Choroid plexus epithelial cell (primary cell): ENCODE measurements around the gene SLC11A2.

Experiments used
- DNase-seq: peaks from one replicate; pipeline ENCODE4 v3.0.0-alpha.2; 2010; ENCODE audit warnings: low read depth
- H3K4me3 ChIP-seq: 2 replicates; pipeline ENCODE4 v1.5.1; 2011; ENCODE audit warnings: low read depth, mild to moderate bottlenecking, control low read depth, low read length, moderate library complexity
- CTCF ChIP-seq: conservative IDR thresholded peaks from 2 replicates; pipeline ENCODE4 v1.5.1; 2011; ENCODE audit warnings: low read depth, mild to moderate bottlenecking, control low read depth, inconsistent platforms, low read length, moderate library complexity

SLC11A2 gene

DNA sequence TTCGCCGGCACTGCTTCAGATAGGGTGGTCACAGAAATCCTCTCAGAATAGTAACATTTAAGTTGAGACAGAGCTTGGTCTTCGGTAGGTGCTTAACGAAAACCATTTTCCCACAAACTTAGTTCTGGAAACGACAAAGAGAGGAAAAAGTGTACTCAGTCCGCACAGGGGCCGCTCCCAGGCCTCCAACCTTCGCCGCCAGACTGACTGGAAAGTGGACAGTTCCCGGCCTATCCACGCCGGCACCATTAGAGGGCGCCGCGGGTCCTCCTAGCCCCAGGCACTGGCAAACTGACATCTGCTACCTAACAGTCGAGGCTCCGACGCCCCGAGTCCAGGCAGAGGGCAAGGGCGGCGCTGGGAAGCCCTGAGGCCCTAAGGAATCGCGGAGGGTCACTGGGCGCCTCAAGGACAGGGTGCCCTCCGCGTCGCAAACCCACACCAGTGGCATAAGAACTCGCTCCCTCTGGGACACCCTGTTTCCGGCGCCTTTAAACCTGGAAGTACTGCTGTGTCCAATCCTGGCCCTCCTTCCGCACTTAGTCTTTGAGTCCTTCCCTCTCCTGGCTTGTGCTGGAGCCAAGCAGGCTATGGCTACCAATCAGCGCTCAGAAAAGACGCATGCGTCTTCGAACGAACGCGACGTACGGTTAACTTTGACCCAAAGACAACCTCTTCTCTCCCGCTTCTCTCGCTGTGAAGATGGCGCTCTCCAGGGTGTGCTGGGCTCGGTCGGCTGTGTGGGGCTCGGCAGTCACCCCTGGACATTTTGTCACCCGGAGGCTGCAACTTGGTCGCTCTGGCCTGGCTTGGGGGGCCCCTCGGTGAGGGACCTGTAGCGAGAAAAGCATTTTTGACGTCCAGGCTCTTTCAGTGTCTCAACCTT is 21.7 kb upstream of the SLC11A2 start, which contains the start of gene LETMD1:
Gene LETMD1, plus strand, starts transcription at position 673 of the 886 bp plus-strand sequence. Its CDS starts 30 bp downstream, at position 703.
- TF ChIP-seq CTCF, result peak; percentile 93
- DNase-seq, result peak; percentile 99
- H3K4me3 ChIP-seq, result peak within 1 kb of the TSS; percentile 86

DNA sequence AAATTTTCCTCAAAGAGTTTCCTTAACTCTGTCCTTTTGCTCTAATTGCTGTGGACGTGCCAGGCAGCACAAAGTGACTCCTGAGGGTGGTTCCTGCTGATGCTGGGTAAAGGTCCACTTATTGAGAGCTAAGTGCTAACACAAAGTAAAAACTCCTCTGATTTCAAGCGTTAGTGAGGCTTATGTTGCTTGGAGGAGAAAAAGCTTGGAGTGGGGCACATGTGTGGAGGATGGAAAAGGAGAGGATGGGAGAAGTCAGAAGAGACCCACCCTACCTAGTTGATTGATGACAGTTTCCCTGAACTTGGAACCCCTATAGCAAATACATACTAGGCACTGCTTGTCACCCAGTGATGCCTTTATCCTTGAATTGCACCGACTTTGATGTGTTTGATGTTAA is 10.1 kb upstream of the SLC11A2 start:
- H3K4me3 ChIP-seq, result no peak overlapping the region
- no peak for DNase-seq
- no peak for TF ChIP-seq CTCF

- H3K4me3 ChIP-seq, result no peak overlapping the region
- no peak for TF ChIP-seq CTCF
- no peak for DNase-seq
These were observed 7.4 kb upstream of the SLC11A2 start for GRCh38 chr12:51033457-51034089.

DNA sequence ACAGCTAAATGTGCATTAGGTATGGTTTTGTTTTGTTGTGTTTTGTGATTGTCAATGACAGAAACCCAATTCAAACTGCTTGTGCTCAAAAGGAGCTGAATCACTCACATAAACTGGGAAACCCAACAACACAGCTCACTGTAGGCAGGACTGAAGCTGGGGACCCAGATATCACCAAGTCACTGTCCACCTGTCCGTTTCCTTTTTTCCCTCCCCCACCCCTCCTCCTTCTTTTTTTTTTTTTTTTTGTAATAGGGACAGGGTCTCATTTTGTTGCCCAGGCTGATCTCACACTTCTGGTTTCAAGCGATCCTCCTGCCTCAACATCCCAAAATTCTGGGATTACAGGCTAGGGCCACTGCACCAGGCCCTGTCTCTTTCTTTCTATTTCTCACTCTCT is 6.9 kb upstream of the SLC11A2 start:
- H3K4me3 ChIP-seq, result no peak overlapping the region
- no peak for TF ChIP-seq CTCF
- DNase-seq, result no peak

DNA sequence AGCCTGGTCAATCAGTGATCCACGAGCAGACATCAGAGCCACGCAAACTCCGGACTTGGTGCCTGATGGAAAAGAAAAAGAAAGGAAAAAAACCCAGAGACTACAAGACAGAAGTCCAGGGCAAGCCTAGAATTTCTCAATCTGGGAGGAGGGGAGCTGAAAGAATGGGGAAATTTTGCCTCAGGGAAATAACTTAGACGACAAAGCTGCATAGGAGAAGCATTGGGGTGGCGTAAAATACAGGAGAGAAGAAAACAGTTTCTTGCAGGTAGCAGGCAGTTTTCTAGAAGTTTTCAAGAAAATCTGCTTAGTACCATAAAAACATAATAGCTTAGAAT is 2.6 kb upstream of the SLC11A2 start:
- DNase-seq, result no peak
- no peak overlapping the region for H3K4me3 ChIP-seq
- TF ChIP-seq CTCF, result no peak

DNA sequence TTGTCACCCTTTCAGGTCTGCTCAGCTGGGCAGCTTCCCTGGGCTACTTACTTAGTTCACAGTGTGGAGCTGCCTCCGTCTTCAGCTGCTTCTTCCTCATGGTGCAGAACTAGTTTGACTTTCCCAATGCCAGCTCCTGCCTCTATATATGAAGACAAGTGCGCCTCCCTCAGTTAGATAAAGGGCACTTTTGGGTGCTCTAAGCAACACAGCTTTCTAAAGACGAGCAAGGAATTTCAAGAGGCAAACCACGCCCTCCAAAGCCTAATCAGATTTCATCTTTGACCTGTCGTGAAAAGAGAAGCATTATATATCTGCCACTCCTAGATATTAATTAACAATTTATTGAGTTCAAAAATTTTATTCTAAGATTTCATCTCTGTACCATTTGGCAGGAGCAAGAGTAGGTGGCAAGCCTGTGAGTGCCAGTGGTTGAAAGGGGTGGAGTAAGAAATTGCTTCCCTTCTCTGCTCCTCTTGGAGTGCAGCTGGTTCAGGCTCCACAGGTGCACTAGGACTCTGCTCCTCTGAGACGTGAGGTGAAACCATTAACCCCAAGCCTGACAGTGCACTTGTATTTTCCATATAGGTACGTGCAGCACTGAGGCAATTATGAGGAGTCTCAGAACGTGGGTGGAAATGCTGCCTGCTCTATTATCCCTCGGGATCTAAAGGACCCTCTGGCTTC is 2.1 kb upstream of the SLC11A2 start:
- no peak overlapping the region for H3K4me3 ChIP-seq
- TF ChIP-seq CTCF, result peak; percentile 54
- DNase-seq, result peak; percentile 73
